HT-29 (cell line): ENCODE measurements around the gene ARID4A. TPM values are rescaled to one million over a fixed set of nuclear protein-coding genes. Genes with fewer than 3 reads are reported as not detected.
"Not testable (repeated sequence)": the region's sequence is repeated elsewhere in the genome, so short reads cannot be mapped to it uniquely, and the experiment has no call there.

ENCODE experiments used
- DNase-seq: peaks from one replicate; pipeline ENCODE4 v3.0.0-alpha.2; 2015; ENCODE audit warnings: low spot score
- total RNA-seq: library from RNA; depleted of rRNA; stranded (reverse); fragments of >200 nt; shearing (Covaris generic); gene quantifications from 2 replicates; pipeline ENCODE4 v1.2.3, GENCODE V29; 2014

ARID4A gene
- total RNA-seq, 1 experiment from 2014 or later, result 2.9 TPM

- DNase-seq, result no peak
These were observed 4.2 kb upstream of the ARID4A start for GRCh38 chr14:58294201-58294600.

GRCh38 chr14:58296726-58297125, 1.6 kb upstream of the ARID4A start:
- no peak for DNase-seq

- DNase-seq, result no peak
These were observed 968 bp upstream of the ARID4A start for GRCh38 chr14:58297412-58297761.

GRCh38 chr14:58297762-58298476, 436 bp upstream of the ARID4A start:
- DNase-seq, result peak; percentile 93

GRCh38 chr14:58299401-58300330, 1.3 kb downstream of the ARID4A start:
- peak; percentile 13 for DNase-seq

- no peak for DNase-seq
These were observed 3.1 kb downstream of the ARID4A start for GRCh38 chr14:58301416-58301815.

- DNase-seq, result no peak
These were observed 7.4 kb downstream of the ARID4A start for GRCh38 chr14:58305730-58306129.

GRCh38 chr14:58307597-58308316, 9.4 kb downstream of the ARID4A start:
- no peak for DNase-seq

- no peak for DNase-seq
These were observed 10.7 kb downstream of the ARID4A start for GRCh38 chr14:58309086-58309485.

GRCh38 chr14:58313699-58314098, 15.3 kb downstream of the ARID4A start:
- no peak for DNase-seq

- no peak for DNase-seq
These were observed 17.3 kb downstream of the ARID4A start for GRCh38 chr14:58315606-58316005.

GRCh38 chr14:58327019-58327418, 28.7 kb downstream of the ARID4A start:
- no peak for DNase-seq

GRCh38 chr14:58331111-58331510, 32.8 kb downstream of the ARID4A start:
- DNase-seq, result peak; percentile 89

GRCh38 chr14:58332561-58332960, 34.2 kb downstream of the ARID4A start:
- DNase-seq, result no peak

GRCh38 chr14:58339666-58340065, 41.3 kb downstream of the ARID4A start:
- not testable (repeated sequence) for DNase-seq

GRCh38 chr14:58341152-58341748, 42.9 kb downstream of the ARID4A start:
- DNase-seq, result no peak

GRCh38 chr14:58343535-58343934, 45.2 kb downstream of the ARID4A start:
- DNase-seq, result not testable (repeated sequence)

- DNase-seq, result no peak
These were observed 55.4 kb downstream of the ARID4A start for GRCh38 chr14:58353516-58354299.

- no peak for DNase-seq
These were observed 56.5 kb downstream of the ARID4A start for GRCh38 chr14:58354808-58355207.

GRCh38 chr14:58356268-58356667, 57.9 kb downstream of the ARID4A start:
- no peak for DNase-seq

- DNase-seq, result not testable (repeated sequence)
These were observed 63.9 kb downstream of the ARID4A start for GRCh38 chr14:58362272-58362671.
